Thyroid gland (tissue), 4 donors: Measurements from ENCODE around the gene MTARC2. TPM values are rescaled to one million over a fixed set of nuclear protein-coding genes. Genes with fewer than 3 reads are reported as not detected.

ENCODE experiments used
- DNase-seq, 2 donors: peaks; one replicate each; pipeline ENCODE4 v3.0.0-alpha.2; 2019
- H3K27ac ChIP-seq, 3 donors: fragments of 200-600 bp; sonication (generic); 1 replicate in 2 of 3; 2 replicates in 1 of 3; pipeline ENCODE4 v1.5.1; 2016 to 2019; ENCODE audit warnings: mild to moderate bottlenecking in 1 of 3, moderate library complexity in 1 of 3
- H3K27me3 ChIP-seq: fragments of 200-600 bp; sonication (generic); one replicate; pipeline ENCODE4 v1.5.1; 2019
- H3K36me3 ChIP-seq, 2 donors: fragments of 200-600 bp; sonication (generic); one replicate each; pipeline ENCODE4 v1.5.1; 2016 to 2019
- H3K4me1 ChIP-seq, 2 donors: fragments of 200-600 bp; sonication (generic); one replicate each; pipeline ENCODE4 v1.5.1; 2017 to 2019
- H3K4me3 ChIP-seq, 3 donors: fragments of 200-600 bp; sonication (generic); replicated peaks in 1 of 3; 1 replicate in 2 of 3; 2 replicates in 1 of 3; pipeline ENCODE4 v1.5.1; 2016; ENCODE audit warnings: mild to moderate bottlenecking in 1 of 3
- H3K9me3 ChIP-seq: fragments of 200-600 bp; sonication (generic); one replicate; pipeline ENCODE4 v1.5.1; 2017
- CTCF ChIP-seq, 6 experiments: fragments of 200-600 bp in 3 of 6; fragments of 450-650 bp in 3 of 6; sonication (generic) in 3 of 6; IDR thresholded peaks; one replicate each; pipeline ENCODE4 v1.5.1; 2016 to 2019; ENCODE audit warnings: antibody characterized with exemption in 6 of 6, mild to moderate bottlenecking in 2 of 6, inconsistent platforms in 1 of 6, moderate library complexity in 1 of 6
- POLR2A ChIP-seq, 2 donors: fragments of 450-650 bp; IDR thresholded peaks; one replicate each; pipeline ENCODE4 v1.6.1; 2017; ENCODE audit warnings: antibody characterized with exemption in 2 of 2, mild to moderate bottlenecking in 2 of 2, moderate library complexity in 1 of 2
- WGBS, 2 donors: methylation state at CpG; one replicate each; pipeline ENCODE4 v1.1.5; 2017; 5-methylcytosine and 5-hydroxymethylcytosine counted together
- intact Hi-C: fragments of 100-400 bp; cut with DNase I; formaldehyde crosslinking; loops from one replicate; pipeline ENCODE4 v1.15.1; 2023
- total RNA-seq, 4 donors: library from RNA; depleted of rRNA; stranded (reverse); fragments of >200 nt; gene quantifications; one replicate each; pipeline ENCODE4 v1.2.3, GENCODE V29; 2016

MTARC2 gene
- total RNA-seq, 4 donors from 2014 or later, result 69.5 to 81.3 (median 75.8) TPM

DNA sequence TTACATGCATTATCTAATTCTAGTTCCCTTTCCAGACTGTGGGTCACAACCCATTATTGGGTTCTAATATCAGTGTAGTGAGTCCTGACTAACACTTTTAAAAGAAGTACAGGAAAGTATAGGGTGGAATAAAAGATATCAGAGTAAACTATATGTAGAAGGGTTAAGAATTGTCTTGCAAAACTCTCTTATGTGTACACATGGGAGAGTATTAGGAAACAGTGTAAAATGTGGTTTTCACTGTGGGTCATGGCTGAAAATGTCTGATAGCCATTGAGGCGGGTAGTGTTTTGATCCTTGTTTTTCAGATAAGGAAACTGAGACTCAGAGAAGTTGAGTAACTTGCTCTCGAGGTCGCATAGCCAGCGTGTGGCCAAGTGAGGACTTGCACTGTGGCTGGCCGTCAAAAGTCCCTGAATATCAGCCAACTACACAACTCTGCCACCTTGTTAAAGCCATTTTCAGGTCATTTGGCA, 20.0 kb downstream of the MTARC2 start:
- intact Hi-C loops, result no loop called here
- Histone ChIP-seq H3K4me3 (no peak overlapping the region), H3K27me3 (no peaks in the 10 kb centered on the region), H3K27ac (peak overlapping the region; percentile 16 to 43 (median 43)), H3K9me3 (no peaks in the 10 kb centered on the region), H3K4me1 (peaks cover 14 to 15% of the 10 kb centered on the region in 2 donors), H3K36me3 (peaks cover 29 to 36% of the 10 kb centered on the region in 2 donors)
- DNase-seq, result peak in 1 of 2 donors; percentile 32
- TF ChIP-seq POLR2A (IDR thresholded peaks at IDR 0.05) (no peak), CTCF (IDR thresholded peaks at IDR 0.05) (no peak)
- 71 to 79% methylated on average over 5 of the region's 5 CpGs for WGBS, 2 donors

DNA sequence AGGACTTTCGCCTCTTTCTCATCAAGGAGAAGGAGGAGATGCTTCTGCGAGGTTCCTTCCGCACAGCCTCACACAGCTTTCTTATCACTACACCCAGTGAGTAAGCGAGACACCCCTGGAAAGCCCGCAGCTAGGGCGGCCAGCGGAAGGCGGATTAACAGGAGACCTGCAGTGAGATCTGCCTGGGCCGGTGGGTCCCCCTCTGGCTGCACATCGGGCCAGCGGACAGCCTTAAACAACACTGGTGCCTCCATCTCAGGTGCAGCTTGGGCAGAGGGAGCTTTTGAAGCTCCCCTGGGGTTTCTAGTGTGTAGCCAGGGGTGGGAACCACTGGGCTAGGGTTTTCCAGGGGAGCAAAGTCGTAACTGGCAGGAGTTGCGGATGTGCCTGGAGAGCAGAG, 21.1 kb downstream of the MTARC2 start:
- DNase-seq, result no peak
- Histone ChIP-seq H3K9me3 (no peaks in the 10 kb centered on the region), H3K4me3 (no peak overlapping the region), H3K27ac (peak overlapping the region in 1 of 3 donors; percentile 43), H3K4me1 (peaks cover 14 to 15% of the 10 kb centered on the region in 2 donors), H3K36me3 (peaks cover 25 to 36% of the 10 kb centered on the region in 2 donors), H3K27me3 (no peaks in the 10 kb centered on the region)
- 94 to 98% methylated on average over 10 to 11 of the region's 13 CpGs for WGBS, 2 donors
- intact Hi-C loops, result no loop called here
- TF ChIP-seq POLR2A (IDR thresholded peaks at IDR 0.05) (no peak), CTCF (IDR thresholded peaks at IDR 0.05) (no peak)

GRCh38 chr1:220770245-220770913, 22.3 kb downstream of the MTARC2 start:
- Histone ChIP-seq H3K4me3 (no peak overlapping the region), H3K4me1 (peaks cover 14 to 15% of the 10 kb centered on the region in 2 donors), H3K27ac (no peak overlapping the region), H3K9me3 (no peaks in the 10 kb centered on the region), H3K27me3 (no peaks in the 10 kb centered on the region), H3K36me3 (peaks cover 25 to 27% of the 10 kb centered on the region in 2 donors)
- intact Hi-C loops, result no loop called here
- TF ChIP-seq CTCF (IDR thresholded peaks at IDR 0.05) (no peak), POLR2A (IDR thresholded peaks at IDR 0.05) (no peak)
- no peak for DNase-seq
- 92 to 95% methylated on average over 13 to 15 of the region's 15 CpGs for WGBS, 2 donors

- intact Hi-C loops, result no loop called here
- H3K36me3 ChIP-seq, result peaks cover 22 to 25% of the 10 kb centered on the region in 2 donors
- H3K27ac ChIP-seq, result no peak overlapping the region
Observed at GRCh38 chr1:220772846-220773245, 24.7 kb downstream of the MTARC2 start.

More at GRCh38 chr1:220772846-220773245, 24.7 kb downstream of the MTARC2 start:
- Histone ChIP-seq H3K27me3 (no peaks in the 10 kb centered on the region), H3K4me3 (no peak overlapping the region), H3K4me1 (peaks cover 5 to 6% of the 10 kb centered on the region in 2 donors), H3K9me3 (no peaks in the 10 kb centered on the region)
- DNase-seq, result no peak
- 87 to 89% methylated on average over 4 of the region's 4 CpGs for WGBS, 2 donors
- TF ChIP-seq CTCF (IDR thresholded peaks at IDR 0.05), result no peak
- no peak for TF ChIP-seq POLR2A (IDR thresholded peaks at IDR 0.05)
